Panc1 (cell line): ENCODE measurements around the gene ZNF792. TPM values are rescaled to one million over a fixed set of nuclear protein-coding genes. Genes with fewer than 3 reads are reported as not detected.

Experiments
- ATAC-seq: fragments of 200-7000 bp; cut with Tn5 transposase; 2 replicates; pipeline ENCODE4 v1.9.1; 2020; ENCODE audit warnings: mild to moderate bottlenecking, moderate library complexity
- BruUV-seq: library from RNA; stranded (reverse); fragments of 400-500 nt; replicated peaks from 2 replicates; lab custom pipeline; 2021; lab: Mats Ljungman, UMichigan
- CTCF ChIA-PET: fragments of 300-600 bp; sonication (Branson Sonifier 250); formaldehyde crosslinking; loops from one replicate; lab custom pipeline; 2022; ENCODE audit warnings: antibody characterized with exemption; lab: Charles Lee
- POLR2A ChIA-PET: fragments of 300-600 bp; sonication (Branson Sonifier 250); formaldehyde crosslinking; loops from one replicate; lab custom pipeline; 2022; ENCODE audit warnings: antibody characterized with exemption; lab: Charles Lee
- DNase-seq: peaks from one replicate; pipeline ENCODE4 v3.0.0-alpha.2; 2010; ENCODE audit warnings: low read depth, low spot score
- H3K27ac ChIP-seq: 2 replicates; pipeline ENCODE4 v1.5.1; 2011; ENCODE audit warnings: mild to moderate bottlenecking, low read length, inconsistent platforms
- H3K27me3 ChIP-seq: fragments of 200-500 bp; sonication (Bioruptor generic); 2 replicates; pipeline ENCODE4 v1.6.0; 2014; ENCODE audit warnings: low read length, inconsistent platforms; ENCODE audit not compliant: control insufficient read depth, insufficient read depth
- H3K36me3 ChIP-seq: fragments of 200-500 bp; sonication (Bioruptor generic); 2 replicates; pipeline ENCODE4 v1.5.1; 2014; ENCODE audit warnings: inconsistent platforms, mild to moderate bottlenecking, low read length, moderate library complexity; ENCODE audit not compliant: control insufficient read depth, insufficient read depth
- H3K4me1 ChIP-seq: 2 replicates; pipeline ENCODE4 v1.5.1; 2011; ENCODE audit warnings: inconsistent platforms, mild to moderate bottlenecking, low read length, moderate library complexity; ENCODE audit not compliant: control insufficient read depth, insufficient read depth
- H3K4me3 ChIP-seq, 2 experiments: 2 replicates each; pipeline ENCODE4 v1.5.1; 2011 to 2012; ENCODE audit warnings: low read depth in 2 of 2, low read length in 2 of 2, mild to moderate bottlenecking in 2 of 2, inconsistent platforms in 1 of 2, moderate library complexity in 1 of 2
- H3K9me3 ChIP-seq: fragments of 200-500 bp; sonication (Bioruptor generic); 2 replicates; pipeline ENCODE4 v1.5.1; 2014; ENCODE audit warnings: low read depth, mild to moderate bottlenecking, inconsistent platforms, low read length, moderate library complexity; ENCODE audit not compliant: control insufficient read depth, insufficient read depth
- CTCF ChIP-seq: fragments of 450-650 bp; IDR thresholded peaks from 2 replicates; pipeline ENCODE4 v1.5.1; 2017; ENCODE audit warnings: mild to moderate bottlenecking
- POLR2AphosphoS5 ChIP-seq: IDR thresholded peaks from 2 replicates; pipeline ENCODE4 v1.6.1; 2012; ENCODE audit warnings: mild to moderate bottlenecking, low read depth, low read length, moderate library complexity
- REST ChIP-seq, 2 experiments: IDR thresholded peaks; 2 replicates each; pipeline ENCODE4 v1.6.1; 2011 to 2012; ENCODE audit warnings: low read depth in 2 of 2, control low read depth in 1 of 2, low read length in 1 of 2, mild to moderate bottlenecking in 1 of 2, moderate library complexity in 1 of 2; ENCODE audit not compliant: insufficient read depth in 1 of 2
- SIN3A ChIP-seq: IDR thresholded peaks from 2 replicates; pipeline ENCODE4 v1.6.1; 2012; ENCODE audit warnings: low read depth, mild to moderate bottlenecking, low read length, moderate library complexity, borderline replicate concordance; ENCODE audit not compliant: insufficient read depth
- TCF7L2 ChIP-seq: IDR thresholded peaks from 2 replicates; pipeline ENCODE4 v1.6.1; 2011; ENCODE audit warnings: mild to moderate bottlenecking, low read depth, low read length, inconsistent platforms
- in situ Hi-C: cut with HindIII; loops from 2 replicates; pipeline ENCODE4 v1.10.0; 2016; ENCODE audit warnings: low sequenced_read_pairs, low pct_unique_long_range_greater_than_20kb
- intact Hi-C: fragments of 100-400 bp; cut with micrococcal nuclease; formaldehyde crosslinking; loops from one replicate; pipeline ENCODE4 v1.10.0; 2022; ENCODE audit not compliant: unreplicated experiment
- total RNA-seq: library from RNA; stranded (reverse); gene quantifications from one replicate; pipeline ENCODE4 v1.2.1, GENCODE V29; 2021; ENCODE audit not compliant: unreplicated experiment

ZNF792 gene
- total RNA-seq, 1 experiment from 2014 or later: 1.8 TPM

GRCh38 chr19:34982275-34982674 lies 18.2 kb upstream of the ZNF792 start:
- in situ Hi-C loops (no loop called here), intact Hi-C loops (no loop called here)
- CTCF ChIA-PET: no interaction called here

GRCh38 chr19:34979819-34980640 lies 16.0 kb upstream of the ZNF792 start:
- TF ChIP-seq SIN3A (no peak), TCF7L2 (no peak), POLR2AphosphoS5 (no peak), CTCF (no peak), REST (IDR thresholded peaks at IDR 0.05; ENCODE audit: insufficient read depth in 1 of 2, low read depth in 2 of 2, low read length in 1 of 2) (no peak)
- Histone ChIP-seq H3K27me3 (no peaks in the 10 kb centered on the region), H3K27ac (no peak overlapping the region), H3K9me3 (0 out of 2 replicates have a peak, but pooled peaks cover 5% of the 10 kb centered on the region), H3K4me1 (no peaks in the 10 kb centered on the region), H3K4me3 (no peak overlapping the region), H3K36me3 (no peaks in the 10 kb centered on the region)
- intact Hi-C loops (no loop called here), in situ Hi-C loops (no loop called here)
- ChIA-PET CTCF (no interaction called here), POLR2A (no interaction called here)
- no TSS peak for BruUV-seq
- DNase-seq (no peak), ATAC-seq (peak; percentile 58; the same call in 1 of the 2 replicates)

More at GRCh38 chr19:34982275-34982674, 18.2 kb upstream of the ZNF792 start:
- Histone ChIP-seq H3K4me1 (no peaks in the 10 kb centered on the region), H3K9me3 (no peaks in the 10 kb centered on the region), H3K36me3 (no peaks in the 10 kb centered on the region), H3K27me3 (no peaks in the 10 kb centered on the region), H3K27ac (no peak overlapping the region), H3K4me3 (no peak overlapping the region)
- no peak for TF ChIP-seq POLR2AphosphoS5
- no peak for TF ChIP-seq CTCF
- no peak for TF ChIP-seq REST (IDR thresholded peaks at IDR 0.05; ENCODE audit: insufficient read depth in 1 of 2, low read depth in 2 of 2, low read length in 1 of 2)
- no peak for TF ChIP-seq TCF7L2
- TF ChIP-seq SIN3A: no peak
- DNase-seq (no peak), ATAC-seq (no peak)
- POLR2A ChIA-PET: no interaction called here
- no TSS peak for BruUV-seq
